ENCODE results near the gene ANGPTL8.

The ANGPTL8 gene

DNA sequence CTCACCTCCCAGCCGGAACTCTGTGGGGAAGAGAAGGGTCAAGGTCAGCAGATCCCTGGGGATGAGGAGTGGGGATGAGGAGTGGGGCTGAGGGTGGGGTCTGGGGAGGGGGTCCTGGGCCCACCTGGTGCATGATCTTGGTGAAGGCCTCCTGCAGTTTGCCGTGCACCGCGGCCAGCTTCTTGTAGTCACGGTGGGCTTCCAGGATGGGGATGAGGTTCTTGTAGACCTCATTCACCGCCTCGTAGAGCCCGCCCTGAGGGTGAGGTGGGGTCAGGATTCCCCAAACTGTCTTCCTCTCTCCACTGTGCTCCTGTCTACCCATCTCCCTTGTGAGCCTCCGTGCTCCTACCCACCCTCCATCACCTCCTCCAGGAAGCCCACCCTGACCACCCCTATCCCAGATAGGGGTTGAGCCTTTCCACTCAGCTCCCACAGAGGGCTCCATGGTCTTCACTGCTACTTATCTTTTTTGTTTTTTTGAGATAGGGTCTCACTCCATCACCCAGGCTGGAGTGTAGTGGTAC lies 35.3 kb upstream of the ANGPTL8 start:
- no peak for DNase-seq

DNA sequence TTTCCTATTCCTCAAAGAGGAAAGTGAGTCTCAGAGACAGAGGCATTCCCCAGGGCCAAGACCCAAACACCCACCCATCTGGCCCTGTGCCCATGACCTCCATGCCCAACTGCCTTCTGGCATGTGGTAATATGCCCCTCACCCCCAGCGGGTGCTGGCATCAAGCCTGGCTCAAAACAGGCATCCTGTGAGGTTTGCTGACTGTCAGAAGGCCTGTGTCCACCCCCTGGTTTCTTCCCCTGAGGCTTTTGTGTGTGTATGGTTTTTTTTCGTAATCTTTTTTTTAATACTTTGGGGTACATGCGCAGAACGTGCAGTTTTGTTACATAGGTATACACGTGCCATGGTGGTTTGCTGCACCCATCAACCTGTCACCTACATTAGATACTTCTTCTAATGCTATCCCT lies 34.5 kb upstream of the ANGPTL8 start:
- no peak for DNase-seq

DNA sequence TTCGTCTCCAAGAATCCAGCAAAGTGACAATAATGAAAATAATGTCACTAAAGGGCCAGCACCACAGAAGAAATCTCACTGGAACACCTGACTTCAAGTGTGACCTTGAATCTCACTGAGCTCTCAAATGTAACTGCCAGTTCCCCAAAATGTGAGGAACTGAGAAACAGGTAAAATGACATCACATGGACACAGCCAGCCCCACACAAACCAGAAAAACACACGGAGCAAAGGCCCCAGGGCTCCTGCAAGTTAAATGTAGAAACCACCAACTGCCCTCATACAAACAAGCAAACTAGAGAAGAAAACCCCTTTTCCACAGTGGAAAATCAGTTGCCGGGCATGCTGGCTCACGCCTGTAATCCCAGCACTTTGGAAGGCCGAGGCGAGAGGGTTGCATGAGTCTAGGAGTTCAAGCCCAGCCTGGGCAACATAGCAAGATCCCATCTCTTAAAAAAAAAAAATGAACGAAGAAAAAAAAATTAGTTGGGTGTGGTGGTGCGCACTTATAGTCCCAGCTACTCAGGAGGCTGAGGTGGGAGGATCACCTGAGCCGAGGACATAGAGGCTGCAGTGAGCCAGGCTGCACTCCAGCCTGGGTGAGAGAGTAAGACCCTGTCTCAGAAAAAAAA lies 33.4 kb upstream of the ANGPTL8 start:
- no peak for DNase-seq

- DNase-seq, result no peak
Observed at GRCh38 chr19:11208561-11209471, 30.6 kb upstream of the ANGPTL8 start.

GRCh38 chr19:11209839-11210655 lies 29.4 kb upstream of the ANGPTL8 start:
- no peak for DNase-seq

DNA sequence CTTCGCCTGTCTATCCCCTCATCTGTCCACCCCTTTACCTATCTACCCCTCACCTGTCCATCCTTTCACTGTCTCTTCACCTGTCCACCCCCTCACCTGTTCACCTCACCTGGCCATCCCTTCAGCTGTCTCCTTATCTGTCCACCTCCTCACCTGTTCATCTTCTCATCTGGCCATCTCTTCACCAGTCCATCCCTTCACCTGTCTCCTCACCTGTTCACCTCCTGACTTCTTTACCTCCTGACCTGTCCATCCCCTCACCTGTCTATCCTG lies 28.8 kb upstream of the ANGPTL8 start:
- DNase-seq, result no peak

GRCh38 chr19:11214387-11214786 lies 25.0 kb upstream of the ANGPTL8 start:
- no peak for DNase-seq

- no peak for DNase-seq
Observed at GRCh38 chr19:11221082-11221598, 18.3 kb upstream of the ANGPTL8 start.

DNA sequence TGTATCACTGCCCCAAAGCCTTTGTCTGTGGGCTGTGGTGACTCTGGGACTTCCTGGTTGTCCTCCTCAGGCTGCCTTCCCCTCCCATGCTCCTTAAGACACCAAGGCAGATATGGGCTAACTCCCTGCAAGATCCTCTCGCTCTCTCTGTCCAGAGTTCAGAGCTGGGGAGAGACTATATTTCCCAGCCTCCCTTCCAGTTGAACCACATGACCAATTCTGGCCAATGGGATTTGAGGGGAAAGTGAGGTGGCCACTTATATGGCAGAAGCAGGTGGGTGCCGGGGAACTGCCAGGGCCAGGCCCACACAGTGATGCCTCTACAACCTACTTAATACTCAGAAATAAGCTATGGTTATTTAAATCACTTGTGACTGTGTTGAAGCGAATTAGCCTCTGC lies 16.2 kb upstream of the ANGPTL8 start:
- no peak for DNase-seq

- DNase-seq, result no peak
Observed at GRCh38 chr19:11224429-11224828, 15.0 kb upstream of the ANGPTL8 start.

- no peak for DNase-seq
Observed at GRCh38 chr19:11225172-11225571, 14.2 kb upstream of the ANGPTL8 start.

GRCh38 chr19:11225815-11226214 lies 13.6 kb upstream of the ANGPTL8 start:
- no peak for DNase-seq

GRCh38 chr19:11226716-11227166 lies 12.7 kb upstream of the ANGPTL8 start:
- no peak for DNase-seq

GRCh38 chr19:11227195-11227886 lies 12.1 kb upstream of the ANGPTL8 start:
- no peak for DNase-seq

DNA sequence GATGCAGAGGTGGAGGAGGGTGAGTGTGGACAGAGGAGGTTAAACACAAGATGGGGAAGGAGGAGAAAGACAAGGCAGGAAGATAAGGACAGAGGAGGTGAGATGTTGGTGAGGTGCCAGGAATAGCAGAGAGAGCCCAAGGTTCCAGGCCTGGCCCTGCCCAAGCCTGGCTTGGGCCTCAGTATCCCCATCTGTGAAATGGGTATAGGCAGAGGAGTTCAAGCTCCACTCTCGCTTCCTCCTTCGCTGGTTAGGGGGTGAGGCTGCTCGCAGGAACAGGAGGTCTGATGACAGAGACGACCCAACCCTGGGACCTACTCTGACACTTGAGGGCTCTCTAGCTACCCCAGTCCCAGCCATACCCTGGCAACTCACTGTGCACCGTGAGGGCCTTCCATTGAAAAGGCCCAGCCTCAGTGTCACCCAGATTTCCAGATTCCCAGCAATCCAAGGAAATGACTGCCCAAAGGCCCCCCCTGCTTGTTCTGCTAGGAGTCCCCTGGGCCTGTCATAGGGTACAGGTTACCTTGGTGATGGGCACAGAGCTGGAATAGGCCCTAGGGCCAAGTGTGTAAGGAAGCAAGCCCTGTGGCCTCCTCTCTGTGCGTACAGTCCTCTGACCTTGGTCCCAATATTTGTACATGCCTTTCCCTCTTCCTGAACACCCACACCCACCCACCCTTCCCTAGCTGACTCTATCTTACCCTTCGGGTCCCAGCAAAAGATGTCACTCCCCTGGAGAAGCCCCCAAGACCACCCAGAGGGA lies 8.6 kb upstream of the ANGPTL8 start:
- DNase-seq, result no peak

GRCh38 chr19:11232555-11232954 lies 6.9 kb upstream of the ANGPTL8 start:
- DNase-seq, result no peak

DNA sequence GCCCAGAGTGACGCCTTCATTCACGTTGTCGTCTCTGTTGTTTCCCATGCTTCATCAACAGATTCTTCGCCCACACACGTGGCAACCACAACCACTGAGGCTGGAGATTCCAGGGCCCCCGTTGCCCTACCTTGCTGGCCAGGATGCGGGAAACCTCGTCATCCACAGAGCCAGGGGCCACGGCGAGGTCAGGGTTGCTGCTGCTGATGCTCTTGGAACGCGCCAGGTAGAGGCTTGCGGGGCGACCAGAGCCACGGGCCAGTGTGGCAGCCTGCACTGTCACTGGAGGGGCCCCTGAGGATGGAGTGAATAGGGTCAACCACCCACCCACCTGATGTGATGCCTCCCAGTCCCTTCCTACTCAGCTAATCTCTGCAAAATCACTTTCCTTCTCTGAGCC lies 6.3 kb upstream of the ANGPTL8 start:
- no peak for DNase-seq

DNA sequence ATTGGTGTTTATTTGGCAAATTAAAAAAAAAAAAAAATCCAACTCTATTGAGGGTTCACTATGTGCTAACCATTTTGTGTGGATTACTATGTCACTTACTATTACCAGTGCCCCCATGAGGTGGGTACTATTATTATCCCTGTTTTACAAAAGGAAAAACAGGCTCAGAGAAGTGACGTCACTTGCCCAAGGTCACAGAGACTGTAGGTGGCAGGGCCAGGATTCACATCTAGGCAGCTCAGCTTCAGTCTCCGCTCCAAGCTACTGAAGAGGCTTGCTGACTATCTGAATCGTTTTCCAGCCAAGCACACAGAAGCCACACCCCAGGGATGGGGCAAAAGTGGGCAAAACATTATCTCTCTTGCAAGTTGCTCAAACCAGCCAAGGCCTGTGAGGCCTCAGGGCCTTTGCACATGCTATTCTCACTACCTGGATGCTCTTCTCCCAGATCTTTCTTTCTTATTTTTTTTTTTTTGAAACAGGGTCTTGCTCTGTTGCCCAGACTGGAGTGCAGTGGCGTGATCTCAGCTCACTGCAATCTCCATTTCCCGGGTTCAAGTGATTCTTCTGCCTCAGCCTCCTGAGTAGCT lies 4.8 kb upstream of the ANGPTL8 start:
- no peak for DNase-seq

- no peak for DNase-seq
Observed at GRCh38 chr19:11236324-11237301, 2.8 kb upstream of the ANGPTL8 start.

DNA sequence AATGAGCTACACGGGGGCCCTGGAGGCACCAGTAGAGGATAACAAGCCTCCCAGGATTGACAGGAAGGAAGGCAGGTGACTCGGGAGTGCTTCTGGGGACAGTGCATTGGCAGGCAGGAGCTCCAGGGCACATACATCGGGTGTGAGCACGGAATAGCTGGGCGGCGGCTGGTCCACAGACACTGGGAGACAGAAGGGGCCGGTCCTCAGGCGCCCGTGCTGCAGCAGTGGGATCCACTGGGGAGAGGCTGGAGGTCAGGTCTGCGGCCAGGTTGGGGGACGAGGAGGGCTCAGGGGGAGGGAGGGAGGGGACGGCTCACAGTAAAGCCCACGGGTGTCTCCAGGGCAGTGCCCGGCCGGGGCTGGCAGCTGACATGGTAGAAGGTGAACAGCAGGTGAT lies 2.1 kb upstream of the ANGPTL8 start:
- no peak for DNase-seq

Data from stimulated activated naive CD4-positive, alpha-beta T cell treated with Interleukin-2 at 50 U/mL for 16 hours (primary cell).